ENCODE data around the gene DOK7. TPM values are rescaled to one million over a fixed set of nuclear protein-coding genes. Genes with fewer than 3 reads are reported as not detected.
A peak's percentile ranks its signal among the peaks of the same experiment; 100 is the strongest.

DOK7 gene
- total RNA-seq, 1 donor from 2014 or later = not detected

DNA sequence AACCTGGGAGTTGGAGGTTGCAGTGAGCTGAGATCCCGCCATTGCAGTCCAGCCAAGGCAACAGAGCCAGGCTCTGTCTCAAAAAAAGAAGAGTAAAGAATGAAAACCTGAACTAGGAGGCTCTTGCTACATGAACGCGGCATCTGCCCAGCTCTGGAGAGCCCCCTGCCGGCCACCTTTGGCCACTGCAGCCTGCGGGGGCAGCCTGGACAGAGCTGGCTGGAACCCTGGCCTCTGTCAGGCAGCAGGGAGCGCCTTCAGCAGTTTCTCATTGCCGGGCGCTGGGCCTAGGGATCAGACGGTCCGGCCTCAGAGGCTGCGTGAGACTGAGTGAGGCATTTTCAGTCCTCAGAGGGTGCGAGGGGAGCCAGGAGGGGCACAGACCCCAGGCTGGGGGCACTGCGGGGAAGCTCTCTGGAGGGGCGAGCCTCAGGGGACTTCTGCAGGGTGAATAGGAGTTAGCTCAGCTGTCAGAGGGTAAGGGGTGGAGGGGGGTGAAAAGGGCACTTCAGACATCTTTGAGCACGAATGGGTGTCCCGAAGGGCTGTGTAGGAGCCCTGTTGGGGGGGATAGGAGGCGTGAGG is 17.5 kb downstream of the DOK7 start:
- Mint-ChIP-seq H3K4me3 (peak overlapping the region; percentile 23), H3K27me3 (ENCODE audit: low read depth) (peaks cover 8% of the 10 kb centered on the region), H3K36me3 (ENCODE audit: low read depth) (no peaks in the 10 kb centered on the region), H3K4me1 (peaks cover 16% of the 10 kb centered on the region), H3K27ac (ENCODE audit: unreplicated experiment) (no peak overlapping the region), H3K9me3 (no peaks in the 10 kb centered on the region)
- peak; percentile 100 for DNase-seq (ENCODE audit: low read depth, low spot score)
- TF ChIP-seq, protein P1, sequence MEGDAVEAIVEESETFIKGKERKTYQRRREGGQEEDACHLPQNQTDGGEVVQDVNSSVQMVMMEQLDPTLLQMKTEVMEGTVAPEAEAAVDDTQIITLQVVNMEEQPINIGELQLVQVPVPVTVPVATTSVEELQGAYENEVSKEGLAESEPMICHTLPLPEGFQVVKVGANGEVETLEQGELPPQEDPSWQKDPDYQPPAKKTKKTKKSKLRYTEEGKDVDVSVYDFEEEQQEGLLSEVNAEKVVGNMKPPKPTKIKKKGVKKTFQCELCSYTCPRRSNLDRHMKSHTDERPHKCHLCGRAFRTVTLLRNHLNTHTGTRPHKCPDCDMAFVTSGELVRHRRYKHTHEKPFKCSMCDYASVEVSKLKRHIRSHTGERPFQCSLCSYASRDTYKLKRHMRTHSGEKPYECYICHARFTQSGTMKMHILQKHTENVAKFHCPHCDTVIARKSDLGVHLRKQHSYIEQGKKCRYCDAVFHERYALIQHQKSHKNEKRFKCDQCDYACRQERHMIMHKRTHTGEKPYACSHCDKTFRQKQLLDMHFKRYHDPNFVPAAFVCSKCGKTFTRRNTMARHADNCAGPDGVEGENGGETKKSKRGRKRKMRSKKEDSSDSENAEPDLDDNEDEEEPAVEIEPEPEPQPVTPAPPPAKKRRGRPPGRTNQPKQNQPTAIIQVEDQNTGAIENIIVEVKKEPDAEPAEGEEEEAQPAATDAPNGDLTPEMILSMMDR (conservative IDR thresholded peaks at IDR 0.05) = peak; percentile 99

DNA sequence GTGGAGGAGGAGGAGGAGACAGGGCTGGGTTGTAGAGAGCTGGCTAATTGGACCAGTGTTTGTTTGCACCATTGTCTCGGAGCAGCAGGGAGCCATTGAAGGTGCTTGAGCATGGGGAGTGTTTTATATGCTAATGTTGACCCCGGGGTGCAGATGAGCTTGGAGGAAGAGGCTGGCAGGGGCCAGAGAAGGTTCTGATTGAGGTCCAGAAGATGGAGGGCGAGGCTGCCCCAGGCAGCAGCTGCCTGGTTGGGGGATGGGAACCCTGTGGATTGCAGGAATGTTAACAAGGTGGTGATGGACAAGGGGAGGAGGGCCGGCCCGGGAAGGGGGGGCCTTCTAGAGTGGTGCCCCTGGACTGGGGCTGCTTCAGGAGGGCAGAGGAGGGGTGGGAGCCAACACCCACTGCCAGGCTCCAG is 18.0 kb downstream of the DOK7 start:
- DNase-seq (ENCODE audit: low read depth, low spot score) = no peak
- no peak overlapping the region for H3K4me3 Mint-ChIP-seq
- no peak overlapping the region for H3K27ac Mint-ChIP-seq (ENCODE audit: unreplicated experiment)
- peaks cover 8% of the 10 kb centered on the region for H3K27me3 Mint-ChIP-seq (ENCODE audit: low read depth)
- H3K9me3 Mint-ChIP-seq = no peaks in the 10 kb centered on the region
- TF ChIP-seq, protein P1 (conservative IDR thresholded peaks at IDR 0.05) = no peak
- H3K36me3 Mint-ChIP-seq (ENCODE audit: low read depth) = no peaks in the 10 kb centered on the region
- H3K4me1 Mint-ChIP-seq = peaks cover 16% of the 10 kb centered on the region

DNA sequence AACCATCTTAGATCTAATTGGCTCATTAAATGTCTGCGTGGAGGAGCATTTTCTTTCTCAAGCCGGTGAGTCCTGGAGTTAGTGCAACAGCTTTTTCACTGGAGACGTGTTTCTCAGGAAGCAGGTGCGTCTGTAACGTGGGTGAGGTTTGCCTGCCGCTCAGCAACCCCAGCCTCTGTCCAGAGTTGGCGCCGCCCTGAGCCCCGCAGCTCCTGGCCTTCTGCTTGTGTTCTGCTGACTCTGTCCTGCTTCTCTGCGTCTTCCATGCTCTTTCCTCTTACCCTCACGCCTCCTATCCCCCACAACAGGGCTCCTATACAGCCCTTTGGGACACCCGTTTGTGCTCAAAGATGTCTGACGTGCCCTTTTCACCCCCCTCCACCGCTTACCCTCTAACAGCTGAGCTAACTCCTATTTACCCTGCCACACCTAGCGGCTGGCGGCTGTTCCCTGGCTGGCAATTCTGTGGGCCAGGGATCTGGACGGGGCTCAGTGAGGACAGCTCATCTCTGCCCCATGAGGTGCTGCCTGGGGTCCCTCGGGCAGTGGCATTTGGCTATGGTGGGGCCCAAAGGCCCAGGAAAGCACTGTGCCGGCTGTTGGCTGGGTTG is 18.8 kb downstream of the DOK7 start:
- Mint-ChIP-seq H3K27me3 (ENCODE audit: low read depth) (peaks cover 8% of the 10 kb centered on the region), H3K4me3 (no peak overlapping the region), H3K9me3 (no peaks in the 10 kb centered on the region), H3K4me1 (peaks cover 20% of the 10 kb centered on the region), H3K36me3 (ENCODE audit: low read depth) (no peaks in the 10 kb centered on the region), H3K27ac (ENCODE audit: unreplicated experiment) (no peak overlapping the region)
- TF ChIP-seq, protein P1 (conservative IDR thresholded peaks at IDR 0.05) = no peak
- no peak for DNase-seq (ENCODE audit: low read depth, low spot score)

DNA sequence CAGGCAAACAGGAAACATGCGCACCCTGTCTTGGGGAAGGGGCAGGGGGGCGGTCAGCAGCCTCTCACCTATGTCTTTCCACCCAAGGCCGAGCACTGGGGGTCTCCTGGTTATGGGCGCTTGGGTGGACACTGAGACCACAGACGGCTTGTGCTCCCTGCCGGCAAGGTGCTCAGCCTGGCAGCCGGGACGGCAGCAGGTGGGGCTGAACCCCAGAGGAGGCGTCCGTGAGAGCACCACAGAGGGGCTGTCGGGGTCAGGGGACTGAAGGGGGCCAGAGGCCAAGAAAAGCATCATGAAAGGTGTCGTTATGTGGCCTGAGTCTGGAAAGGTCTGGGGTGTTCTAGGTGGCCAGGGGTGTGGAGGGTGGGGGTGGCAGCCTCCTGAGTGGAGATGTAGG is 19.6 kb downstream of the DOK7 start:
- no peak overlapping the region for H3K4me3 Mint-ChIP-seq
- peaks cover 20% of the 10 kb centered on the region for H3K4me1 Mint-ChIP-seq
- TF ChIP-seq, protein P1 (conservative IDR thresholded peaks at IDR 0.05) = no peak
- no peak for DNase-seq (ENCODE audit: low read depth, low spot score)
- no peak overlapping the region for H3K27ac Mint-ChIP-seq (ENCODE audit: unreplicated experiment)
- no peaks in the 10 kb centered on the region for H3K36me3 Mint-ChIP-seq (ENCODE audit: low read depth)
- H3K9me3 Mint-ChIP-seq = no peaks in the 10 kb centered on the region
- peaks cover 8% of the 10 kb centered on the region for H3K27me3 Mint-ChIP-seq (ENCODE audit: low read depth)

DNA sequence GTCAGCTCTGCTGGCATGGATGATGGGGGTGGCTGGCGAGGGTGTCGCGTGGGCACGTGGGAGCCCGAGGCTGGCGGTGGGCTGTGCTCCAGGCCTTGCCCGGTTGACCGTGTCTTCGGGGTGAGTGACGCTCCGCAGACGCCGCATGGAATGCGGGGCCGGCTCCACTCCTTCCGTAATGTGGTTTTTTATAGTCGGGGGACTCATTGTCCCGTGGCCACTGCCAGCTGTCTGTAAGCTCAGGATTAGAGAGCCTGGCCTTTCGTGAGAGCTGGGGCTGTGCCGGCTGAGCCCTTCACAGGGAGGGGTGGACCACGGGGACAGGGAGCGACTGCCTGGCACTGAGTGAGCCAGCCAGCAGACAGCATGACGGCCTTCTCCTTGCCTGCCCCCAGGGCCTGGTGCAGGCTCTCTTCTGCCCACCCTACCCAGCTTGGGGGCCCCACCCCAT is 20.4 kb downstream of the DOK7 start:
- Mint-ChIP-seq H3K27me3 (ENCODE audit: low read depth) (peaks cover 9% of the 10 kb centered on the region), H3K27ac (ENCODE audit: unreplicated experiment) (no peak overlapping the region), H3K9me3 (no peaks in the 10 kb centered on the region), H3K36me3 (ENCODE audit: low read depth) (no peaks in the 10 kb centered on the region), H3K4me3 (no peak overlapping the region), H3K4me1 (peaks cover 20% of the 10 kb centered on the region)
- DNase-seq (ENCODE audit: low read depth, low spot score) = no peak
- TF ChIP-seq, protein P1 (conservative IDR thresholded peaks at IDR 0.05) = no peak

Data from neural crest cell (in vitro differentiated cells).